Bronchial epithelial cell (primary cell): ENCODE data around the gene THYN1. TPM values are rescaled to one million over a fixed set of nuclear protein-coding genes. Genes with fewer than 3 reads are reported as not detected.
A peak's percentile ranks its signal among the peaks of the same experiment; 100 is the strongest.

Source experiments
- DNase-seq: peaks from one replicate; pipeline ENCODE4 v3.0.0-alpha.2; 2010; ENCODE audit warnings: low read depth
- FAIRE-seq: peaks from 2 replicates; lab custom pipeline; 2011; peaks lifted over from hg19 to GRCh38; lab: Jason Lieb, UNC
- H3K27me3 ChIP-seq: 2 replicates; pipeline ENCODE4 v1.5.1; 2011; ENCODE audit warnings: low read length; ENCODE audit not compliant: control insufficient read depth, insufficient read depth
- H3K36me3 ChIP-seq: 2 replicates; pipeline ENCODE4 v1.5.1; 2011; ENCODE audit warnings: low read length; ENCODE audit not compliant: control insufficient read depth, insufficient read depth
- H3K4me3 ChIP-seq: 2 replicates; pipeline ENCODE4 v1.5.1; 2011; ENCODE audit warnings: mild to moderate bottlenecking, low read depth, low read length, control low read depth
- CTCF ChIP-seq: IDR thresholded peaks from 2 replicates; pipeline ENCODE4 v1.5.1; 2011; ENCODE audit warnings: mild to moderate bottlenecking, moderate library complexity, low read length, control low read depth, inconsistent platforms; ENCODE audit not compliant: insufficient read depth, severe bottlenecking
- total RNA-seq: library from RNA; depleted of rRNA; stranded (reverse); fragments of >200 nt; gene quantifications from 2 replicates; pipeline ENCODE4 v1.2.1, GENCODE V29; 2014

THYN1 gene
- total RNA-seq, 1 donor from 2014 or later, result 60.3 TPM

GRCh38 chr11:134242376-134242775 is 10.8 kb downstream of the THYN1 start:
- FAIRE-seq, result no peak
- Histone ChIP-seq H3K36me3 (peaks cover 11% of the 10 kb centered on the region), H3K27me3 (no peaks in the 10 kb centered on the region), H3K4me3 (no peak overlapping the region)
- no peak for TF ChIP-seq CTCF
- peak; percentile 62 for DNase-seq

- Histone ChIP-seq H3K4me3 (no peak overlapping the region), H3K36me3 (peaks cover 9% of the 10 kb centered on the region), H3K27me3 (no peaks in the 10 kb centered on the region)
- no peak for TF ChIP-seq CTCF
- FAIRE-seq (no peak), DNase-seq (no peak)
Measured at GRCh38 chr11:134240592-134240991, 12.6 kb downstream of the THYN1 start.

- TF ChIP-seq CTCF, result no peak
- H3K36me3 ChIP-seq, result peaks cover 6% of the 10 kb centered on the region
- no peak overlapping the region for H3K4me3 ChIP-seq
- FAIRE-seq (no peak), DNase-seq (no peak)
- H3K27me3 ChIP-seq, result no peaks in the 10 kb centered on the region
Measured at GRCh38 chr11:134238956-134239355, 14.2 kb downstream of the THYN1 start.

- TF ChIP-seq CTCF, result no peak
- DNase-seq (no peak), FAIRE-seq (no peak)
- Histone ChIP-seq H3K27me3 (no peaks in the 10 kb centered on the region), H3K4me3 (no peak overlapping the region), H3K36me3 (peaks cover 2% of the 10 kb centered on the region)
Measured at GRCh38 chr11:134237557-134237922, 15.6 kb downstream of the THYN1 start.

- Histone ChIP-seq H3K4me3 (no peak overlapping the region), H3K27me3 (no peaks in the 10 kb centered on the region), H3K36me3 (peaks cover 2% of the 10 kb centered on the region)
- no peak for TF ChIP-seq CTCF
- FAIRE-seq, result no peak
- no peak for DNase-seq
Measured at GRCh38 chr11:134236834-134237556, 16.2 kb downstream of the THYN1 start.

- Histone ChIP-seq H3K36me3 (no peaks in the 10 kb centered on the region), H3K27me3 (no peaks in the 10 kb centered on the region), H3K4me3 (no peak overlapping the region)
- no peak for FAIRE-seq
- DNase-seq, result no peak
- TF ChIP-seq CTCF, result no peak
Measured at GRCh38 chr11:134235399-134235798, 17.8 kb downstream of the THYN1 start.
